ENCODE data around the gene LYRM9.
"Not testable (repeated sequence)": the region's sequence is repeated elsewhere in the genome, so short reads cannot be mapped to it uniquely, and the experiment has no call there.

DNA sequence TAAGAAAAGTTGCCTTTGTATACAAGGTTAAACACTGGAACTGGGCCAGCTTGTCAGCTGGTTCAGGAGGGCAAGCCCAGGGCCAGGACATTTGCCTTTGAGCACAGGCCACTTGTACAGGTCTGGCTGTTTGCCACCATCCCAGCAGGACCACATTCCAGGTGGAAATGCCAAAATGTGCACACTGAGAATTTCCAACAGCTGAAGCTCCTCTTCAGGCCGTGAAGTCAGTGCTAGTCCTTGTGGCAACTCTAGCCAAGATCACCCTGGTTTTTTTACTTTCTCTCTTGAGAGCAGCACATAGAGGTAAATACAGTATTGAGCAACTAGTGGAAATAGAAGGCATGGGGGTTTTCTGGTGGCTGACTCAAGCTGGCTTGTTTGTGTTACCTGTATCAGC is 63.3 kb downstream of the LYRM9 start:
- not testable (repeated sequence) for TF ChIP-seq CTCF, POLR2A, EP300 (IDR thresholded peaks at IDR 0.05)
